Tibial artery (tissue), 4 donors: ENCODE results near the gene ZEB1.

Source experiments
- DNase-seq, 2 donors: peaks; one replicate each; pipeline ENCODE4 v3.0.0-alpha.2; 2019
- H3K27ac ChIP-seq, 2 donors: fragments of 200-600 bp; sonication (generic) in 1 of 2; 1 replicate in 1 of 2; 2 replicates in 1 of 2; pipeline ENCODE4 v1.5.1; 2018 to 2019; ENCODE audit warnings: mild to moderate bottlenecking in 1 of 2
- H3K27me3 ChIP-seq, 2 donors: fragments of 200-600 bp; sonication (generic) in 1 of 2; one replicate each; pipeline versions ENCODE4 v1.5.1 to v1.6.0; 2016 to 2019
- H3K36me3 ChIP-seq, 3 donors: fragments of 200-600 bp; sonication (generic) in 2 of 3; one replicate each; pipeline ENCODE4 v1.5.1; 2016 to 2019; ENCODE audit warnings: mild to moderate bottlenecking in 2 of 3
- H3K4me1 ChIP-seq, 4 donors: fragments of 200-600 bp; sonication (generic) in 2 of 4; 1 replicate in 3 of 4; 2 replicates in 1 of 4; pipeline ENCODE4 v1.5.1; 2016 to 2019
- H3K4me3 ChIP-seq, 2 donors: fragments of 200-600 bp; sonication (generic) in 1 of 2; 1 replicate in 1 of 2; 2 replicates in 1 of 2; pipeline ENCODE4 v1.5.1; 2018 to 2019; ENCODE audit warnings: mild to moderate bottlenecking in 2 of 2
- H3K9me3 ChIP-seq, 3 donors: fragments of 200-600 bp; sonication (generic) in 1 of 3; one replicate each; pipeline ENCODE4 v1.5.1; 2016 to 2019
- intact Hi-C: fragments of 100-400 bp; cut with DNase I; formaldehyde crosslinking; loops from one replicate; pipeline ENCODE4 v1.15.0; 2023; ENCODE audit warnings: low total_unique reads
- TF ChIP-seq, protein P1 (sequence below), 2 experiments: fragments of 200-600 bp in 1 of 2; fragments of 450-650 bp in 1 of 2; IDR thresholded peaks; one replicate each; pipeline ENCODE4 v1.5.1; 2017 to 2019; ENCODE audit warnings: antibody characterized with exemption in 2 of 2, mild to moderate bottlenecking in 1 of 2, moderate library complexity in 1 of 2

The ZEB1 gene

GRCh38 chr10:31467791-31468535, 148.9 kb downstream of the ZEB1 start:
- intact Hi-C loops: no loop called here
- DNase-seq: no peak
- Histone ChIP-seq H3K4me3 (no peak overlapping the region), H3K27me3 (no peaks in the 10 kb centered on the region), H3K9me3 (peaks cover 0 to 27% (median 7%) of the 10 kb centered on the region in 3 donors), H3K4me1 (peaks cover 0 to 14% (median 0%) of the 10 kb centered on the region in 4 donors), H3K27ac (no peak overlapping the region), H3K36me3 (peaks cover 27 to 46% (median 40%) of the 10 kb centered on the region in 3 donors)
- TF ChIP-seq, protein P1, sequence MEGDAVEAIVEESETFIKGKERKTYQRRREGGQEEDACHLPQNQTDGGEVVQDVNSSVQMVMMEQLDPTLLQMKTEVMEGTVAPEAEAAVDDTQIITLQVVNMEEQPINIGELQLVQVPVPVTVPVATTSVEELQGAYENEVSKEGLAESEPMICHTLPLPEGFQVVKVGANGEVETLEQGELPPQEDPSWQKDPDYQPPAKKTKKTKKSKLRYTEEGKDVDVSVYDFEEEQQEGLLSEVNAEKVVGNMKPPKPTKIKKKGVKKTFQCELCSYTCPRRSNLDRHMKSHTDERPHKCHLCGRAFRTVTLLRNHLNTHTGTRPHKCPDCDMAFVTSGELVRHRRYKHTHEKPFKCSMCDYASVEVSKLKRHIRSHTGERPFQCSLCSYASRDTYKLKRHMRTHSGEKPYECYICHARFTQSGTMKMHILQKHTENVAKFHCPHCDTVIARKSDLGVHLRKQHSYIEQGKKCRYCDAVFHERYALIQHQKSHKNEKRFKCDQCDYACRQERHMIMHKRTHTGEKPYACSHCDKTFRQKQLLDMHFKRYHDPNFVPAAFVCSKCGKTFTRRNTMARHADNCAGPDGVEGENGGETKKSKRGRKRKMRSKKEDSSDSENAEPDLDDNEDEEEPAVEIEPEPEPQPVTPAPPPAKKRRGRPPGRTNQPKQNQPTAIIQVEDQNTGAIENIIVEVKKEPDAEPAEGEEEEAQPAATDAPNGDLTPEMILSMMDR (IDR thresholded peaks at IDR 0.05): no peak

DNA sequence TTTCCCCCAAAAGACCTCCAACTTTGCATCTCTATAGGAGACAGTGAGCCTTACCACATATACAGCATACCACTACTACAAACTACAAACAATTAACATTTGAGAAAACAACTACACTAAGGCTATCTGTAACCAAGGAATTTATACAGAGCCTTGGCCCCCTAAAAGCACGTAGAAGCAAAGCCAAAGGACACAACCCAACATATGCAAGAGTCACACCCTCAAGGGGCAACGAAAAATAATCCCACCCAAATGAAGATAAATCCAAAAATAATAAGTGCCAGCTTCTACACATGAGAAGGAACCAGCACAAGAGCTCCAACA, 149.5 kb downstream of the ZEB1 start:
- TF ChIP-seq, protein P1 (IDR thresholded peaks at IDR 0.05): no peak

DNA sequence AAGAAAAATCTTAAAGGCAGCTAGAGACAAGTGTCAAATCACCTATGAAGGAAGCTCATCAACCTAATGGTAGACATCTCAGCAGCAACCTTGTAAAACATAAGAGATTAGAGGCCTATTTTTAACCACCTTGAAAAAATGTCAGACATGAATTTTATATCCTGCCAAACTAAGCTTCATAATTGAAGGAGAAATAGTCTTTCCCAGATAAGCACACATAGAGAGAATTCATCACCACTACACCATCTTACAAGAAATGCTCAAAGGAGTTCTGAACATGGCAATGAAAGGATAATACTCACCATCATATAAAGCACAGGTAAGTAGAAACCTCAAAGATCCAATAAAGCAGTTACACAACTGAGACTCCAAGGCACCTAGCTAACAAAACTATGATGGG, 156.5 kb downstream of the ZEB1 start:
- intact Hi-C loops: no loop called here
- H3K4me3 ChIP-seq: no peak overlapping the region
- H3K4me1 ChIP-seq: no peaks in the 10 kb centered on the region
- no peak for DNase-seq
- H3K9me3 ChIP-seq: peaks cover 5 to 14% (median 10%) of the 10 kb centered on the region in 3 donors
- H3K27me3 ChIP-seq: no peaks in the 10 kb centered on the region
- H3K27ac ChIP-seq: no peak overlapping the region
- TF ChIP-seq, protein P1 (IDR thresholded peaks at IDR 0.05): no peak
- H3K36me3 ChIP-seq: no peaks in the 10 kb centered on the region

More for the DNA sequence above, 149.5 kb downstream of the ZEB1 start:
- Histone ChIP-seq H3K4me1 (peaks cover 0 to 14% (median 0%) of the 10 kb centered on the region in 4 donors), H3K4me3 (no peak overlapping the region), H3K27ac (no peak overlapping the region), H3K9me3 (peaks cover 0 to 22% (median 7%) of the 10 kb centered on the region in 3 donors), H3K27me3 (no peaks in the 10 kb centered on the region), H3K36me3 (peaks cover 21 to 41% (median 35%) of the 10 kb centered on the region in 3 donors)
- no peak for DNase-seq
- intact Hi-C loops: no loop called here

GRCh38 chr10:31476088-31476487, 157.1 kb downstream of the ZEB1 start:
- intact Hi-C loops: no loop called here
- no peaks in the 10 kb centered on the region for H3K27me3 ChIP-seq

DNA sequence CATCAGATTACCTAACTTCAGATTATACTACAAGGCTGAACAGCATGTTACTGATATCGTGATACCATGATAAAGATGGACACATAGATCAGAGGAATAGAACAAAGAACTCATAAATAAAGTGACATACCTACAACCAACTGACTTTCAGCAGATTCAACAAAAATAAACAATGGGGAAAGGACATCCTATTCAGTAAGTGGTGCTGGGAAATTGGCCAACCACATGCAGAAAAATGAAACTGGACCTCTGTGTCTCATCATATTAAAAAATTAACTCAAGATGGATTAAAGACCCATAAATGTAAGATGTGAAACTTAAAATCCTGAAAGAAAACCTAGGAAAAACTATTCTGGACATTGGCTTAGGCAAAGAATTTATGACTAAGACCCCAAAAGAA, 158.6 kb downstream of the ZEB1 start:
- no peaks in the 10 kb centered on the region for H3K36me3 ChIP-seq
- no peak overlapping the region for H3K27ac ChIP-seq
- no peak for DNase-seq
- TF ChIP-seq, protein P1 (IDR thresholded peaks at IDR 0.05): no peak
- H3K4me3 ChIP-seq: no peak overlapping the region
- H3K27me3 ChIP-seq: no peaks in the 10 kb centered on the region
- peaks cover 5 to 14% (median 10%) of the 10 kb centered on the region in 3 donors for H3K9me3 ChIP-seq
- no peaks in the 10 kb centered on the region for H3K4me1 ChIP-seq
- intact Hi-C loops: no loop called here

More at GRCh38 chr10:31476088-31476487, 157.1 kb downstream of the ZEB1 start:
- no peaks in the 10 kb centered on the region for H3K36me3 ChIP-seq
- no peaks in the 10 kb centered on the region for H3K4me1 ChIP-seq
- H3K27ac ChIP-seq: no peak overlapping the region
- no peak for DNase-seq
- no peak overlapping the region for H3K4me3 ChIP-seq
- TF ChIP-seq, protein P1 (IDR thresholded peaks at IDR 0.05): no peak
- peaks cover 5 to 14% (median 10%) of the 10 kb centered on the region in 3 donors for H3K9me3 ChIP-seq
